Immature natural killer cell (primary cell): Measurements from ENCODE around the gene ADAR. TPM values are rescaled to one million over a fixed set of nuclear protein-coding genes. Genes with fewer than 3 reads are reported as not detected.

Source experiments
- DNase-seq, 3 donors: peaks; one replicate each; pipeline ENCODE4 v3.0.0; 2022; ENCODE audit warnings: mixed read lengths in 1 of 3
- H3K27ac Mint-ChIP-seq, 6 donors: one replicate each; pipeline ENCODE4 v1.8.0; 2020; ENCODE audit warnings: mixed read lengths in 6 of 6, mild to moderate bottlenecking in 5 of 6, inconsistent platforms in 4 of 6, moderate library complexity in 3 of 6
- H3K27me3 Mint-ChIP-seq, 3 donors: one replicate each; pipeline ENCODE4 v1.8.0; 2020 to 2021; ENCODE audit warnings: low read depth in 3 of 3, mild to moderate bottlenecking in 3 of 3, mixed read lengths in 3 of 3, moderate library complexity in 3 of 3, inconsistent platforms in 1 of 3
- H3K36me3 Mint-ChIP-seq, 3 donors: one replicate each; pipeline ENCODE4 v1.8.0; 2020; ENCODE audit warnings: mixed read lengths in 3 of 3, inconsistent platforms in 2 of 3, mild to moderate bottlenecking in 2 of 3
- H3K4me1 Mint-ChIP-seq, 2 donors: one replicate each; pipeline ENCODE4 v1.8.0; 2020; ENCODE audit warnings: inconsistent platforms in 2 of 2, mild to moderate bottlenecking in 2 of 2, mixed read lengths in 2 of 2, moderate library complexity in 1 of 2
- H3K4me3 Mint-ChIP-seq, 5 donors: one replicate each; pipeline ENCODE4 v1.8.0; 2020; ENCODE audit warnings: mild to moderate bottlenecking in 5 of 5, mixed read lengths in 5 of 5, inconsistent platforms in 3 of 5, moderate library complexity in 3 of 5
- H3K9me3 Mint-ChIP-seq, 6 donors: one replicate each; pipeline ENCODE4 v1.8.0; 2020; ENCODE audit warnings: mild to moderate bottlenecking in 6 of 6, mixed read lengths in 6 of 6, inconsistent platforms in 4 of 6, moderate library complexity in 3 of 6
- polyA plus RNA-seq, 3 donors: library from polyadenylated mRNA; unstranded; fragments of 300-500 nt; fragmentation: Illumina TruSeq; gene quantifications; one replicate each; pipeline ENCODE4 v1.2.3, GENCODE V29; 2021

ADAR gene
- polyA plus RNA-seq, 3 donors from 2014 or later = 47.4 to 169 (median 70.1) TPM

- peaks cover 3 to 6% of the 10 kb centered on the region in 2 donors for H3K4me1 Mint-ChIP-seq
- no peak overlapping the region for H3K4me3 Mint-ChIP-seq
- peaks cover 19 to 81% (median 58%) of the 10 kb centered on the region in 3 donors for H3K36me3 Mint-ChIP-seq
- peaks cover 1 to 4% (median 2%) of the 10 kb centered on the region in 3 donors for H3K27me3 Mint-ChIP-seq
- no peaks in the 10 kb centered on the region for H3K9me3 Mint-ChIP-seq
- peak overlapping the region in 1 of 6 donors; percentile 49 for H3K27ac Mint-ChIP-seq
- DNase-seq = no peak
These were observed 18.2 kb downstream of the ADAR start for GRCh38 chr1:154589780-154590179.

GRCh38 chr1:154586641-154587040, 21.3 kb downstream of the ADAR start:
- Mint-ChIP-seq H3K4me1 (no peaks in the 10 kb centered on the region), H3K4me3 (no peak overlapping the region), H3K27me3 (peaks cover 1 to 6% (median 2%) of the 10 kb centered on the region in 3 donors), H3K27ac (peak overlapping the region in 1 of 6 donors; percentile 53), H3K36me3 (peaks cover 10 to 90% (median 61%) of the 10 kb centered on the region in 3 donors), H3K9me3 (no peaks in the 10 kb centered on the region)
- no peak for DNase-seq

DNA sequence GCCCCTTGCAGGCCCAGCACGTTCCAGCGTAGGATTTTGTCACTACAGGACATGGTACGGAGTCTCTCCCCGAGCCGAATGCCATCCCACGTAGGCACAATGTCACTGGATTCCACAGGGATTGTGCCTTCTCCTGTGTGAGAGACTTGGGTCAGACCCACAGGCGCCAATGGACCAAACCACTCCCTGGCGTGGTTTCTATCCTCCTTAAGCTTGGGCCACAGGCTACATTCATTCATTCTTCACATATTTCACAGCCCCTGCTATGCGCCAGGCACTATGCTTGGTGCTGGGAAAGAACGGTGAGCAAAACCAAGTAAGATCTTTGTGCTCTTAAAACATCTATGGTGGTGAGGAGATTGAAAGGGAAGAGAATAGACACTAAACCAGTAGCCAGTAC, 21.8 kb downstream of the ADAR start:
- Mint-ChIP-seq H3K4me3 (no peak overlapping the region), H3K36me3 (peaks cover 10 to 88% (median 60%) of the 10 kb centered on the region in 3 donors), H3K4me1 (no peaks in the 10 kb centered on the region), H3K9me3 (no peaks in the 10 kb centered on the region), H3K27me3 (peaks cover 1 to 5% (median 2%) of the 10 kb centered on the region in 3 donors), H3K27ac (peak overlapping the region in 1 of 6 donors; percentile 53)
- no peak for DNase-seq

- no peaks in the 10 kb centered on the region for H3K4me1 Mint-ChIP-seq
- H3K4me3 Mint-ChIP-seq = no peak overlapping the region
- peaks cover 10 to 82% (median 55%) of the 10 kb centered on the region in 3 donors for H3K36me3 Mint-ChIP-seq
- H3K27ac Mint-ChIP-seq = peak overlapping the region in 1 of 6 donors; percentile 17
- DNase-seq = no peak
- no peaks in the 10 kb centered on the region for H3K9me3 Mint-ChIP-seq
- peaks cover 0 to 4% (median 2%) of the 10 kb centered on the region in 3 donors for H3K27me3 Mint-ChIP-seq
These were observed 23.6 kb downstream of the ADAR start for GRCh38 chr1:154584267-154584994.

DNA sequence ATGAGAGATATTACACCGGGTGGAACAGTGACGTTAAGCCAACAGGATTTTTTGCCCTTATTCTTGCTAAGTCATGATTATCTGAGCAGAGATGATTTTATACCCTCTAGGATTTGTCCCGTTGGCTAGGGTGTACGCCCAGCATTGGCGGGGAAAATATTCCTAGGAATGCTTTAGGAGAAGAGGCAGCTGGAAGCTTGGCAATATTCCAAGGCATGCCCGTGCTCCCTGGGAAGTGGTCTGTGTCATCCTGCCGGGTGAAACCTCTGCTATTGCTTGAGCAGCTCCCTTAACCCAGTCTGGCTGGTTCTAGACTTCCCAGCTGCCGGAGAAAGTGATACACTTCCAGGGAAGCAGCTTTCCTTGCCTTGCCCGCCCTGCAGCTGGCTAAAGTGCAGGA, 24.2 kb downstream of the ADAR start:
- Mint-ChIP-seq H3K4me1 (no peaks in the 10 kb centered on the region), H3K27me3 (peaks cover 0 to 4% (median 2%) of the 10 kb centered on the region in 3 donors), H3K4me3 (no peak overlapping the region), H3K36me3 (peaks cover 10 to 78% (median 52%) of the 10 kb centered on the region in 3 donors), H3K27ac (no peak overlapping the region), H3K9me3 (peaks cover 0 to 1% (median 0%) of the 10 kb centered on the region in 6 donors)
- no peak for DNase-seq

- Mint-ChIP-seq H3K27me3 (peaks cover 0 to 6% (median 2%) of the 10 kb centered on the region in 3 donors), H3K36me3 (peaks cover 10 to 72% (median 52%) of the 10 kb centered on the region in 3 donors), H3K9me3 (peaks cover 0 to 1% (median 0%) of the 10 kb centered on the region in 6 donors), H3K4me1 (no peaks in the 10 kb centered on the region), H3K4me3 (no peak overlapping the region), H3K27ac (no peak overlapping the region)
- no peak for DNase-seq
These were observed 25.1 kb downstream of the ADAR start for GRCh38 chr1:154582885-154583284.

GRCh38 chr1:154581766-154582165, 26.2 kb downstream of the ADAR start:
- peaks cover 0 to 1% (median 0%) of the 10 kb centered on the region in 6 donors for H3K9me3 Mint-ChIP-seq
- peaks cover 0 to 3% (median 0%) of the 10 kb centered on the region in 3 donors for H3K27me3 Mint-ChIP-seq
- no peak for DNase-seq
- no peak overlapping the region for H3K4me3 Mint-ChIP-seq
- H3K36me3 Mint-ChIP-seq = peaks cover 10 to 61% (median 41%) of the 10 kb centered on the region in 3 donors
- no peak overlapping the region for H3K27ac Mint-ChIP-seq
- no peaks in the 10 kb centered on the region for H3K4me1 Mint-ChIP-seq

- Mint-ChIP-seq H3K4me1 (no peaks in the 10 kb centered on the region), H3K9me3 (peaks cover 0 to 1% (median 0%) of the 10 kb centered on the region in 6 donors), H3K4me3 (no peak overlapping the region), H3K27ac (peak overlapping the region in 1 of 6 donors; percentile 49), H3K36me3 (peaks cover 0 to 38% (median 20%) of the 10 kb centered on the region in 3 donors), H3K27me3 (peaks cover 1 to 4% (median 2%) of the 10 kb centered on the region in 3 donors)
- DNase-seq = no peak
These were observed 28.6 kb downstream of the ADAR start for GRCh38 chr1:154579374-154579773.

DNA sequence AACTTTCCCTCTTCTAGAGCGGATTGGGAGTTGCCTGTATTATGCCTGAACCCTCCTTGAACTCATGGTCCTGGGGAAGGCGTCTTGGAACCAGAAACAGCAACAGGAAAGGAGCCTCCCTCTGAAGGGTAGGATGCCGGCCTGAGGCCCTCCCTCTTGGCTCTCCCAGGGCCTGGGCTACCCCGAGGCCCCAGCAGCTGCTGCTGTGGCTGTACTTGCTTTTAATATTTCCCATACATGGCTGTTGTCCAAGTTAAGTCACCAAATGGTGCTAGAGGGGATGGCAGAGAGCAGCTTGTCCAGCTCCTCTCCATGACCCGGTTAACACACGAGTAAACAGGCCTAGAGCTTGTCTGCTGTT, 29.9 kb downstream of the ADAR start:
- H3K4me3 Mint-ChIP-seq = no peak overlapping the region
- peaks cover 3 to 4% (median 3%) of the 10 kb centered on the region in 3 donors for H3K27me3 Mint-ChIP-seq
- peaks cover 0 to 27% (median 8%) of the 10 kb centered on the region in 3 donors for H3K36me3 Mint-ChIP-seq
- H3K27ac Mint-ChIP-seq = peak overlapping the region in 2 of 6 donors; percentile 12 to 32
- DNase-seq = no peak
- no peaks in the 10 kb centered on the region for H3K4me1 Mint-ChIP-seq
- H3K9me3 Mint-ChIP-seq = peaks cover 0 to 1% (median 0%) of the 10 kb centered on the region in 6 donors

DNA sequence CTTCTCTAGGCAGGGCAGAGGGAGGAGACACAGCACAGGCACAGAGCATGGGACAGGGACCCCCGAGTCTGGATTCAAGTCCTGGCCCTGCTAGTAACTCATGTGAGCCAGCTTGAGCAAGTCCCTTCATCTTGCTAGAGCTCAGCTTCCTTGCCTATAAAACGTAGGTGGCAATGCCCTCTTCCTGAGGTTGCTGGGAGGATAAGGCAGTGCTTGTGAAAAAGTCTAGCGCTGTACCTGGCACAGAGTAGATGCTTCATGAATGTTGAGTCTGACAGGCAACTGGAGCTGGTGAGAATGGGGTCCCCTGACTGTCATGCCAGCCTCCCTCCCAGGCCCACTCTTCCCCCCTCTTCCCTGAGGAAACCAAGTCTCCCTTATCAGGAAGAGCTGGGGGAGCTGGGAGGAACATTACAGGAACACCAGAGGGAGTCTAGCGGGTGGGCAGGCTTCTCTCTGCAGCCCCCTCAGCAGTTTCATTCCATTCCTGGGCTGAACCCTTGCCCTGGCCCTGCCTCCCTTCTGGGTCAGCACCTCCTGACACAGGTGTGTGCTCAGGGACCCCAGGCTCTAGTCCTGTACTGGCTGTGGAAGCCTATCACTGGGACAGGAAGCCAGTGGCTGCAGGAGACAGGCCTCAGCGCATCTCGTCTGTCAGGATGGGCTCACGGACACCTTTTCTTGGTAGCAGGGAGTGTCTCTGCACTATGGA, 30.5 kb downstream of the ADAR start:
- Mint-ChIP-seq H3K4me1 (no peaks in the 10 kb centered on the region), H3K4me3 (no peak overlapping the region), H3K36me3 (peaks cover 0 to 21% (median 8%) of the 10 kb centered on the region in 3 donors), H3K27ac (no peak overlapping the region), H3K27me3 (peaks cover 3 to 5% (median 4%) of the 10 kb centered on the region in 3 donors), H3K9me3 (peaks cover 0 to 1% (median 0%) of the 10 kb centered on the region in 6 donors)
- no peak for DNase-seq

DNA sequence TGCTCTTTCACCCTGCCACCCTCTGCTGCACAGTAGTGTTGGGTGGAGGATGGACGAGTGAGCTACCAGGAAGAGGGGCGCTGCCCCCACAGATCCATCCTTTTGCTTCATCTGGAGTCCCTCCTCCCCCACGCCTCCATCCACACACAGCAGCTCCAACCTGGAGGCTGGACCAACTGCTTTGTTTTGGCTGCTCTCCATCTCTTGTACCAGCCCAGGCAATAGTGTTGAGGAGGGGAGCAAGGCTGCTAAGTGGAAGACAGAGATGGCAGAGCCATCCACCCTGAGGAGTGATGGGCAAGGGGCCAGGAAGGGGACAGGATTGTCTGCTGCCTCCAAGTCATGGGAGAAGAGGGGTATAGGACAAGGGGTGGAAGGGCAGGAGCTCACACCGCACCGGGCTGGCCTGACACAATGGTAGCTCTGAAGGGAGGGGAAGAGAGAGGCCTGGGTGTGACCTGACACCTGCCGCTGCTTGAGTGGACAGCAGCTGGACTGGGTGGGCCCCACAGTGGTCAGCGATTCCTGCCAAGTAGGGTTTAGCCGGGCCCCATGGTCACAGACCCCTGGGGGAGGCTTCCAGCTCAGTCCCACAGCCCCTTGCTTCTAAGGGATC, 31.9 kb downstream of the ADAR start:
- Mint-ChIP-seq H3K4me3 (no peak overlapping the region), H3K4me1 (no peaks in the 10 kb centered on the region)

DNA sequence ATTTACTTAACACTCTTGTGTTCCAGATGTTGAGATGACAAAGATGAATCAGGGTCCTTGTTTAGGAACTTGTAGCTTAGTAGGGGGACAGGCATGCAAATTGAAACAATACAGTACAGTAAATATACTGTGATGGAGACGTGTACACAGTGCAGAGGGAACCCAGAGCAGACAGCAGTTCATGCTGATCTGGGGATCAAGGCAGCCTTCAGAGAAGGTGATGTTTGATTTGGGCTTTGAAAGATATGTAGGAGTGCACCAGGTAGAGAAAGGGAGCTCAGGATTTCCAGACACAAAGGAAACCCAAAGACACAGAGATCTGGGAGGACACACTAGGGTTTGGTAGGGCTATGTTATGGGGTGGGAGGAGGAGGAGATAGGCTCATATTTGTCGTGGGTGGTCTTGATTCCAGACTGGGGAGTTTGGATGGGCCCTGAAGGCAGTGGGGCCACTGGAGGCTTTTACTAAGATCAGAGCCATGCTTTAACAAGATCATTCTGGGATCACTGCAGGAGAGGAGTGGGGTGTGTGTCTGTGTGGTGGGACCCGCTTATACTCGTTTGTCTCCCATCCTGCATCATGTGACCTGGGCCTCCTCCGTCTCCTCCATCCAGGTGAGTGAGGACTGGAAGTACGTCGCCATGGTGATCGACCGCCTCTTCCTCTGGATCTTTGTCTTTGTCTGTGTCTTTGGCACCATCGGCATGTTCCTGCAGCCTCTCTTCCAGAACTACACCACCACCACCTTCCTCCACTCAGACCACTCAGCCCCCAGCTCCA, 32.6 kb downstream of the ADAR start:
- no peak for DNase-seq
- H3K9me3 Mint-ChIP-seq = peaks cover 0 to 1% (median 0%) of the 10 kb centered on the region in 6 donors
- peaks cover 0 to 10% (median 0%) of the 10 kb centered on the region in 3 donors for H3K36me3 Mint-ChIP-seq
- no peak overlapping the region for H3K4me3 Mint-ChIP-seq
- H3K4me1 Mint-ChIP-seq = no peaks in the 10 kb centered on the region
- H3K27me3 Mint-ChIP-seq = peaks cover 3 to 5% (median 4%) of the 10 kb centered on the region in 3 donors
- H3K27ac Mint-ChIP-seq = peak overlapping the region in 1 of 6 donors; percentile 3

More for the DNA sequence above, 31.9 kb downstream of the ADAR start:
- DNase-seq = no peak
- Mint-ChIP-seq H3K27ac (peak overlapping the region in 1 of 6 donors; percentile 8), H3K9me3 (peaks cover 0 to 1% (median 0%) of the 10 kb centered on the region in 6 donors), H3K36me3 (peaks cover 0 to 13% (median 2%) of the 10 kb centered on the region in 3 donors), H3K27me3 (peaks cover 3 to 5% (median 4%) of the 10 kb centered on the region in 3 donors)

- Mint-ChIP-seq H3K27me3 (peaks cover 3 to 5% (median 4%) of the 10 kb centered on the region in 3 donors), H3K36me3 (peaks cover 0 to 8% (median 0%) of the 10 kb centered on the region in 3 donors), H3K4me1 (no peaks in the 10 kb centered on the region), H3K9me3 (peaks cover 0 to 1% (median 0%) of the 10 kb centered on the region in 6 donors), H3K4me3 (no peak overlapping the region), H3K27ac (no peak overlapping the region)
- no peak for DNase-seq
These were observed 33.3 kb downstream of the ADAR start for GRCh38 chr1:154574716-154575115.
